ENCODE results near the gene STK24.
"Not testable (repeated sequence)": the region's sequence is repeated elsewhere in the genome, so short reads cannot be mapped to it uniquely, and the experiment has no call there.

- not testable (repeated sequence) for TF ChIP-seq RAD21 (conservative IDR thresholded peaks at IDR 0.05 in 1 of 2, IDR thresholded peaks at IDR 0.05 in 1 of 2); CTCF (IDR thresholded peaks at IDR 0.05); FOSB (CRISPR knock-in tag; IDR thresholded peaks at IDR 0.05); CEBPB (IDR thresholded peaks at IDR 0.05); MAX (IDR thresholded peaks at IDR 0.05); ZNF302 (CRISPR knock-in tag; IDR thresholded peaks at IDR 0.05); POLR2A (IDR thresholded peaks at IDR 0.05; ENCODE audit: low read length); EP300 (IDR thresholded peaks at IDR 0.05)
- TF ChIP-seq, protein P1, sequence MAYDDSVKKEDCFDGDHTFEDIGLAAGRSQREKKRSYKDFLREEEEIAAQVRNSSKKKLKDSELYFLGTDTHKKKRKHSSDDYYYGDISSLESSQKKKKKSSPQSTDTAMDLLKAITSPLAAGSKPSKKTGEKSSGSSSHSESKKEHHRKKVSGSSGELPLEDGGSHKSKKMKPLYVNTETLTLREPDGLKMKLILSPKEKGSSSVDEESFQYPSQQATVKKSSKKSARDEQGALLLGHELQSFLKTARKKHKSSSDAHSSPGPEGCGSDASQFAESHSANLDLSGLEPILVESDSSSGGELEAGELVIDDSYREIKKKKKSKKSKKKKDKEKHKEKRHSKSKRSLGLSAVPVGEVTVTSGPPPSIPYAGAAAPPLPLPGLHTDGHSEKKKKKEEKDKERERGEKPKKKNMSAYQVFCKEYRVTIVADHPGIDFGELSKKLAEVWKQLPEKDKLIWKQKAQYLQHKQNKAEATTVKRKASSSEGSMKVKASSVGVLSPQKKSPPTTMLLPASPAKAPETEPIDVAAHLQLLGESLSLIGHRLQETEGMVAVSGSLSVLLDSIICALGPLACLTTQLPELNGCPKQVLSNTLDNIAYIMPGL (CRISPR knock-in tag; IDR thresholded peaks at IDR 0.05; ENCODE audit: borderline replicate concordance) = not testable (repeated sequence)
Measured at GRCh38 chr13:98569494-98570367, 7.2 kb downstream of the STK24 start.

Measured in A549 (cell line).